Stimulated activated naive CD8-positive, alpha-beta T cell treated with anti-CD3 and anti-CD28 coated beads, Interleukin-15, amount 100 ng/mL, for 72 hours (primary cell): Measurements from ENCODE around the gene LRRTM4.

Experiments used
- ATAC-seq: fragments of 150-1000 bp; cut with Tn5 transposase; 2 replicates; pipeline ENCODE4 v1.10.0; 2021; ENCODE audit warnings: mild to moderate bottlenecking, moderate library complexity
- DNase-seq, 2 donors: peaks; one replicate each; pipeline ENCODE4 v3.0.0; 2021 to 2022
- H3K27ac Mint-ChIP-seq, 2 donors: one replicate each; pipeline ENCODE4 v1.8.0; 2022; ENCODE audit warnings: mild to moderate bottlenecking in 2 of 2, mixed read lengths in 2 of 2, moderate library complexity in 2 of 2
- H3K27me3 Mint-ChIP-seq: one replicate; pipeline ENCODE4 v1.8.0; 2022; ENCODE audit warnings: mixed read lengths
- H3K4me1 Mint-ChIP-seq: one replicate; pipeline ENCODE4 v1.8.0; 2022; ENCODE audit warnings: mild to moderate bottlenecking, mixed read lengths
- H3K4me3 Mint-ChIP-seq, 2 donors: one replicate each; pipeline ENCODE4 v1.8.0; 2022; ENCODE audit warnings: mild to moderate bottlenecking in 2 of 2, mixed read lengths in 2 of 2, moderate library complexity in 1 of 2
- H3K9me3 Mint-ChIP-seq, 2 donors: one replicate each; pipeline ENCODE4 v1.8.0; 2022; ENCODE audit warnings: mixed read lengths in 2 of 2

The LRRTM4 gene

GRCh38 chr2:77507657-77508056 lies 14.5 kb downstream of the LRRTM4 start:
- no peak for ATAC-seq
- no peak overlapping the region for H3K4me3 Mint-ChIP-seq
- no peaks in the 10 kb centered on the region for H3K27me3 Mint-ChIP-seq
- no peak for DNase-seq
- no peaks in the 10 kb centered on the region for H3K4me1 Mint-ChIP-seq
- H3K9me3 Mint-ChIP-seq = no peaks in the 10 kb centered on the region
- H3K27ac Mint-ChIP-seq = no peak overlapping the region

- no peak overlapping the region for H3K27ac Mint-ChIP-seq
- no peak for ATAC-seq
- peaks cover 4 to 8% of the 10 kb centered on the region in 2 donors for H3K9me3 Mint-ChIP-seq
- H3K4me1 Mint-ChIP-seq = no peaks in the 10 kb centered on the region
- no peak overlapping the region for H3K4me3 Mint-ChIP-seq
- no peaks in the 10 kb centered on the region for H3K27me3 Mint-ChIP-seq
- DNase-seq = no peak
These were observed 34.0 kb downstream of the LRRTM4 start for GRCh38 chr2:77488141-77488540.

GRCh38 chr2:77487074-77487803 lies 34.9 kb downstream of the LRRTM4 start:
- Mint-ChIP-seq H3K9me3 (peaks cover 4 to 8% of the 10 kb centered on the region in 2 donors), H3K4me1 (no peaks in the 10 kb centered on the region), H3K27me3 (no peaks in the 10 kb centered on the region), H3K4me3 (no peak overlapping the region), H3K27ac (no peak overlapping the region)
- DNase-seq (no peak), ATAC-seq (no peak)

GRCh38 chr2:77484026-77484425 lies 38.1 kb downstream of the LRRTM4 start:
- DNase-seq (no peak), ATAC-seq (no peak)
- peaks cover 11 to 14% of the 10 kb centered on the region in 2 donors for H3K9me3 Mint-ChIP-seq
- no peaks in the 10 kb centered on the region for H3K4me1 Mint-ChIP-seq
- H3K4me3 Mint-ChIP-seq = no peak overlapping the region
- H3K27ac Mint-ChIP-seq = no peak overlapping the region
- no peaks in the 10 kb centered on the region for H3K27me3 Mint-ChIP-seq

GRCh38 chr2:77479895-77480294 lies 42.3 kb downstream of the LRRTM4 start:
- H3K9me3 Mint-ChIP-seq = peaks cover 16 to 22% of the 10 kb centered on the region in 2 donors

GRCh38 chr2:77479395-77479794 lies 42.8 kb downstream of the LRRTM4 start:
- DNase-seq (no peak), ATAC-seq (no peak)
- H3K27me3 Mint-ChIP-seq = no peaks in the 10 kb centered on the region
- no peak overlapping the region for H3K27ac Mint-ChIP-seq
- H3K9me3 Mint-ChIP-seq = peaks cover 16 to 22% of the 10 kb centered on the region in 2 donors
- H3K4me3 Mint-ChIP-seq = no peak overlapping the region
- H3K4me1 Mint-ChIP-seq = no peaks in the 10 kb centered on the region

More at GRCh38 chr2:77479895-77480294, 42.3 kb downstream of the LRRTM4 start:
- Mint-ChIP-seq H3K27ac (no peak overlapping the region), H3K4me3 (no peak overlapping the region), H3K27me3 (no peaks in the 10 kb centered on the region), H3K4me1 (no peaks in the 10 kb centered on the region)
- no peak for DNase-seq
- ATAC-seq = no peak

- no peaks in the 10 kb centered on the region for H3K4me1 Mint-ChIP-seq
- H3K27me3 Mint-ChIP-seq = no peaks in the 10 kb centered on the region
- no peak for ATAC-seq
- no peak for DNase-seq
- H3K27ac Mint-ChIP-seq = no peak overlapping the region
- H3K9me3 Mint-ChIP-seq = peaks cover 10 to 18% of the 10 kb centered on the region in 2 donors
- no peak overlapping the region for H3K4me3 Mint-ChIP-seq
These were observed 52.1 kb downstream of the LRRTM4 start for GRCh38 chr2:77470096-77470495.

GRCh38 chr2:77469106-77469505 lies 53.1 kb downstream of the LRRTM4 start:
- DNase-seq = no peak
- Mint-ChIP-seq H3K27ac (no peak overlapping the region), H3K4me3 (no peak overlapping the region), H3K9me3 (peaks cover 11 to 18% of the 10 kb centered on the region in 2 donors), H3K27me3 (no peaks in the 10 kb centered on the region), H3K4me1 (no peaks in the 10 kb centered on the region)
- no peak for ATAC-seq

- Mint-ChIP-seq H3K4me1 (no peaks in the 10 kb centered on the region), H3K4me3 (no peak overlapping the region), H3K9me3 (peaks cover 22 to 25% of the 10 kb centered on the region in 2 donors), H3K27me3 (no peaks in the 10 kb centered on the region), H3K27ac (no peak overlapping the region)
- no peak for DNase-seq
- no peak for ATAC-seq
These were observed 62.3 kb downstream of the LRRTM4 start for GRCh38 chr2:77459840-77460239.

- no peak overlapping the region for H3K4me3 Mint-ChIP-seq
- ATAC-seq (no peak), DNase-seq (no peak)
- peaks cover 15 to 21% of the 10 kb centered on the region in 2 donors for H3K9me3 Mint-ChIP-seq
- H3K27me3 Mint-ChIP-seq = no peaks in the 10 kb centered on the region
- H3K27ac Mint-ChIP-seq = no peak overlapping the region
- H3K4me1 Mint-ChIP-seq = no peaks in the 10 kb centered on the region
These were observed 64.0 kb downstream of the LRRTM4 start for GRCh38 chr2:77458216-77458615.

GRCh38 chr2:77457665-77458064 lies 64.5 kb downstream of the LRRTM4 start:
- H3K4me1 Mint-ChIP-seq = no peaks in the 10 kb centered on the region
- DNase-seq = no peak
- H3K27me3 Mint-ChIP-seq = no peaks in the 10 kb centered on the region
- peaks cover 15 to 21% of the 10 kb centered on the region in 2 donors for H3K9me3 Mint-ChIP-seq
- no peak for ATAC-seq
- no peak overlapping the region for H3K4me3 Mint-ChIP-seq
- H3K27ac Mint-ChIP-seq = no peak overlapping the region

- DNase-seq (no peak), ATAC-seq (no peak)
- Mint-ChIP-seq H3K9me3 (peaks cover 6 to 9% of the 10 kb centered on the region in 2 donors), H3K4me1 (no peaks in the 10 kb centered on the region), H3K27me3 (no peaks in the 10 kb centered on the region), H3K27ac (no peak overlapping the region), H3K4me3 (no peak overlapping the region)
These were observed 79.1 kb downstream of the LRRTM4 start for GRCh38 chr2:77443076-77443475.

GRCh38 chr2:77434880-77435279 lies 87.3 kb downstream of the LRRTM4 start:
- Mint-ChIP-seq H3K27me3 (no peaks in the 10 kb centered on the region), H3K4me3 (no peak overlapping the region), H3K4me1 (no peaks in the 10 kb centered on the region), H3K27ac (no peak overlapping the region), H3K9me3 (peaks cover 0 to 6% of the 10 kb centered on the region in 2 donors)
- DNase-seq = no peak
- no peak for ATAC-seq

GRCh38 chr2:77428946-77429345 lies 93.2 kb downstream of the LRRTM4 start:
- DNase-seq (no peak), ATAC-seq (no peak)
- Mint-ChIP-seq H3K9me3 (peaks cover 13 to 23% of the 10 kb centered on the region in 2 donors), H3K27ac (no peak overlapping the region), H3K4me1 (no peaks in the 10 kb centered on the region), H3K4me3 (no peak overlapping the region), H3K27me3 (no peaks in the 10 kb centered on the region)

- Mint-ChIP-seq H3K4me3 (no peak overlapping the region), H3K4me1 (no peaks in the 10 kb centered on the region), H3K9me3 (peaks cover 8 to 18% of the 10 kb centered on the region in 2 donors), H3K27ac (no peak overlapping the region), H3K27me3 (no peaks in the 10 kb centered on the region)
- DNase-seq (no peak), ATAC-seq (no peak)
These were observed 100.2 kb downstream of the LRRTM4 start for GRCh38 chr2:77421971-77422370.

- Mint-ChIP-seq H3K4me3 (no peak overlapping the region), H3K27me3 (no peaks in the 10 kb centered on the region), H3K27ac (no peak overlapping the region), H3K9me3 (peaks cover 8 to 16% of the 10 kb centered on the region in 2 donors), H3K4me1 (no peaks in the 10 kb centered on the region)
- DNase-seq (no peak), ATAC-seq (no peak)
These were observed 103.6 kb downstream of the LRRTM4 start for GRCh38 chr2:77418537-77418936.

GRCh38 chr2:77404189-77404588 lies 118.0 kb downstream of the LRRTM4 start:
- no peak overlapping the region for H3K27ac Mint-ChIP-seq

More at GRCh38 chr2:77404189-77404588, 118.0 kb downstream of the LRRTM4 start:
- no peak overlapping the region for H3K4me3 Mint-ChIP-seq
- ATAC-seq = no peak
- H3K9me3 Mint-ChIP-seq = peaks cover 5 to 18% of the 10 kb centered on the region in 2 donors
- H3K27me3 Mint-ChIP-seq = no peaks in the 10 kb centered on the region
- no peak for DNase-seq
- no peaks in the 10 kb centered on the region for H3K4me1 Mint-ChIP-seq
